Upper lobe of right lung (tissue), 1 donor: ENCODE measurements around the gene AFG3L2. TPM values are rescaled to one million over a fixed set of nuclear protein-coding genes. Genes with fewer than 3 reads are reported as not detected.
A peak's percentile ranks its signal among the peaks of the same experiment; 100 is the strongest.

ENCODE experiments used
- ATAC-seq: fragments of 200-7000 bp; cut with Tn5 transposase; one replicate; pipeline ENCODE4 v1.9.1; 2020; ENCODE audit warnings: mild to moderate bottlenecking, moderate library complexity
- DNase-seq: peaks from one replicate; pipeline ENCODE4 v3.0.0-alpha.2; 2020
- H3K27ac ChIP-seq: fragments of 200-600 bp; one replicate; pipeline ENCODE4 v1.8.0; 2022
- H3K27me3 ChIP-seq: fragments of 200-600 bp; one replicate; pipeline ENCODE4 v1.8.0; 2022; ENCODE audit warnings: mild to moderate bottlenecking
- H3K36me3 ChIP-seq: fragments of 200-600 bp; one replicate; pipeline ENCODE4 v1.8.0; 2022
- H3K4me1 ChIP-seq: fragments of 200-600 bp; one replicate; pipeline ENCODE4 v1.8.0; 2022
- H3K4me3 ChIP-seq: fragments of 200-600 bp; one replicate; pipeline ENCODE4 v1.8.0; 2022; ENCODE audit warnings: mild to moderate bottlenecking
- H3K9me3 ChIP-seq: fragments of 200-600 bp; one replicate; pipeline ENCODE4 v1.8.0; 2022
- CTCF ChIP-seq: fragments of 200-600 bp; IDR thresholded peaks from one replicate; pipeline ENCODE4 v1.8.0; 2022; ENCODE audit warnings: antibody characterized with exemption
- intact Hi-C: fragments of 100-400 bp; cut with DNase I; formaldehyde crosslinking; loops from one replicate; pipeline ENCODE4 v1.11.0; 2022
- total RNA-seq: library from RNA; stranded (reverse); fragmentation: NEBNext Ultra II Directional; extraction: Animal tissue kit (Norgen Biotek cat#: 25700); gene quantifications from one replicate; pipeline ENCODE4 v1.2.1, GENCODE V29; 2021
- donor health status: DM: no; HTN: yes; CAD: no; lungs with severe emphysema.

AFG3L2 gene
- total RNA-seq, 1 donor from 2014 or later, result 35.4 TPM

DNA sequence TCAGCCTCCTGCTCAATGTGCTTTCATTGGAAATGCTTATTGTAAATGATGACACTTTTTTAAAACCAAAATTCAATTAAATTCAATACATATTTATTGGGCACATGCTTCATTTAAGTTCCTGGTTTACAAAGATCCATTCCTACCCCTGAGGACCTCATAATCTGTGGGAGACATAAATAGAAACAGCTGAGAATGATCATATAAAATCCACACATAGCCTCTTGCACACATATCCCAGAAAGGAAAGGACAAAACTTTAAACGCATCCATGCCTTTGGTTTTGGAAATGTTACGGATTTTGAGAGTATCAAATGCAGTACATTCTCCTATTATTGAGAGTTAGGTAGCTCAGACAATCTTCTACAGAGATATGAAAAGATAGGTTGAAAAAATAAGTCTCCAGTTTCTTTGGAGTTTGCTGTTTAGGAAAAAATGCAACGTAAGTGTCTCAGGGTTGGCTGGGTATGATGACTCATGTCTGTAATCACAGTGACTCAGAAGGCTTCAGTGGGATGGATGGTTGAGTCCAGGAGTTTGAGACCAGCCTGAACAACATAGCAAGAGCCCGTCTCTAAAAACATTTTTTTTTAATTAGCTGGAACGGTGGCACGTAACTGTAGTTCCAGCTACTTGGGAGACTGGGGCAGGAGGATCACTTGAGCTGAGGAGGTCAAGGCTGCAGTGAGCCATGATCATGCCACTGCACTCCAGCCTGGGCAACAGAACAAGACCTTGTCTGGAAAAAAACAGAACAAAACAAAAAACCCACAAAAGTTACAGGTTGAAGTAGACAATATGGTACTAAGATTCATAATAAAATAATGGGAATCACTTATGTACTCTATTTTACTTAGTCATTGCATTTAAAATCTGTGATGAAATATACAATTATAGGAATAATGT is 26.8 kb upstream of the AFG3L2 start:
- H3K4me1 ChIP-seq, result no peaks in the 10 kb centered on the region
- intact Hi-C loops, result no loop called here
- no peak for ATAC-seq

GRCh38 chr18:12401881-12402280 is 24.9 kb upstream of the AFG3L2 start:
- H3K4me3 ChIP-seq, result no peak overlapping the region
- no peaks in the 10 kb centered on the region for H3K27me3 ChIP-seq
- no peaks in the 10 kb centered on the region for H3K9me3 ChIP-seq
- ATAC-seq (no peak), DNase-seq (peak; percentile 40)
- no peak for TF ChIP-seq CTCF
- H3K4me1 ChIP-seq, result no peaks in the 10 kb centered on the region
- intact Hi-C loops, result no loop called here
- no peak overlapping the region for H3K27ac ChIP-seq
- no peaks in the 10 kb centered on the region for H3K36me3 ChIP-seq

More for the DNA sequence above, 26.8 kb upstream of the AFG3L2 start:
- Histone ChIP-seq H3K36me3 (no peaks in the 10 kb centered on the region), H3K27me3 (no peaks in the 10 kb centered on the region), H3K4me3 (no peak overlapping the region), H3K27ac (no peak overlapping the region), H3K9me3 (no peaks in the 10 kb centered on the region)
- peak; percentile 8 for DNase-seq
- no peak for TF ChIP-seq CTCF

GRCh38 chr18:12399231-12399630 is 22.2 kb upstream of the AFG3L2 start:
- Histone ChIP-seq H3K9me3 (no peaks in the 10 kb centered on the region), H3K27ac (no peak overlapping the region), H3K27me3 (no peaks in the 10 kb centered on the region), H3K4me1 (no peaks in the 10 kb centered on the region), H3K4me3 (no peak overlapping the region), H3K36me3 (no peaks in the 10 kb centered on the region)
- no peak for ATAC-seq
- intact Hi-C loops, result no loop called here
- DNase-seq, result no peak
- no peak for TF ChIP-seq CTCF

DNA sequence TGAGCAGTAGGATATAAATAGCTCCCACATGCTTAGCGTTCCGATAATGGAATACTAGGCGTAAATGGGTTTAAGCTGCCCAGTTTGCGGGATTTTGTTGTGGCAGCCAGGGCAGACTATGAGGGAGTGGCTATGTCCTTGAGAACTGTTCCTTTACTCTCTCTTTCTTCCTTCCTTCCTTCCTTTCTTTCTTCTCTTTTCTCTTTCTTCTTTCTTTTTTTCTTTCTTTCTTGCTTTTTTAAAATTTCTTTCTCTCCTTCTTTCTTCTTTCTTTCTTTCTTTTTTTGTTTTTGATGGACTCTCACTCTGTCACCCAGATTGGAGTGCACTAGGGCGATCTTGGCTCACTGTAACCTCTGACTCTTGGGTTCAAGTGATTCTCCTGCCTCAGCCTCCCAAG is 21.6 kb upstream of the AFG3L2 start:
- intact Hi-C loops, result no loop called here

DNA sequence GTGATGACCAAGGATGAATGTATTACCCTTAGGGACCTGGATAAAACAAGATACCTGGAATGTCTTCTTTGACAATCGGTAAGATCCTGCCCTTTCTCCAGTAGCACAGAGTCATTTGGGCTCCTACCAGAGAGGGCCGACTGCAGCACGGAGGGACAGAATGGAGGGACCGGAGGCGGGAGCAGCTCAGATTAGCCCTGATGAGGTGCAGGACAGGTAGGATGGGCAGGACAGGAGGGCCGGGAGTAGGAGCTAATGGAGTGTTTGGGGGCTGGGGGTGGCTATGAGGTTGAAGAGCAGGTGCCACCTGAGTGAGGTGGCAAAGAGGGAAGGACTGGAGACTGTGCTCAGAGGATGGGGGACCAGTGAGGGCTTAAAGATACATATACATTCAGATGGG is 20.8 kb upstream of the AFG3L2 start:
- DNase-seq (peak; percentile 53), ATAC-seq (no peak)
- intact Hi-C loops, result no loop called here
- Histone ChIP-seq H3K9me3 (no peaks in the 10 kb centered on the region), H3K4me1 (no peaks in the 10 kb centered on the region), H3K36me3 (no peaks in the 10 kb centered on the region), H3K27ac (no peak overlapping the region), H3K4me3 (no peak overlapping the region), H3K27me3 (no peaks in the 10 kb centered on the region)
- no peak for TF ChIP-seq CTCF

More for the DNA sequence above, 21.6 kb upstream of the AFG3L2 start:
- H3K36me3 ChIP-seq, result no peaks in the 10 kb centered on the region
- no peak for DNase-seq
- ATAC-seq, result no peak
- no peak overlapping the region for H3K27ac ChIP-seq
- H3K27me3 ChIP-seq, result no peaks in the 10 kb centered on the region
- TF ChIP-seq CTCF, result no peak
- no peaks in the 10 kb centered on the region for H3K9me3 ChIP-seq
- H3K4me3 ChIP-seq, result no peak overlapping the region
- no peaks in the 10 kb centered on the region for H3K4me1 ChIP-seq
